Gastrocnemius medialis (tissue), 4 donors: ENCODE results near the gene DIP2A. TPM values are rescaled to one million over a fixed set of nuclear protein-coding genes. Genes with fewer than 3 reads are reported as not detected.

Experiments used
- ATAC-seq, 2 donors: fragments of 150-250 bp; one replicate each; pipeline ENCODE4 v1.9.1; 2016
- DNase-seq, 2 donors: peaks; one replicate each; pipeline ENCODE4 v3.0.0-alpha.2; 2019
- H3K27ac ChIP-seq, 4 donors: fragments of 200-600 bp; sonication (generic); 1 replicate in 1 of 4; 2 replicates in 3 of 4; pipeline ENCODE4 v1.5.1; 2016 to 2018; ENCODE audit warnings: mild to moderate bottlenecking in 2 of 4, moderate library complexity in 1 of 4
- H3K27me3 ChIP-seq, 3 donors: fragments of 200-600 bp; sonication (generic) in 2 of 3; 1 replicate in 1 of 3; 2 replicates in 2 of 3; pipeline versions ENCODE4 v1.5.1 to v1.6.0; 2016 to 2019; ENCODE audit warnings: mild to moderate bottlenecking in 1 of 3, moderate library complexity in 1 of 3
- H3K36me3 ChIP-seq, 2 donors: fragments of 200-600 bp; sonication (generic) in 1 of 2; one replicate each; pipeline ENCODE4 v1.5.1; 2017 to 2018
- H3K4me1 ChIP-seq, 2 donors: fragments of 200-600 bp; sonication (generic) in 1 of 2; one replicate each; pipeline ENCODE4 v1.5.1; 2016 to 2017; ENCODE audit warnings: mild to moderate bottlenecking in 2 of 2
- H3K4me3 ChIP-seq, 4 donors: fragments of 200-600 bp; sonication (generic) in 3 of 4; 1 replicate in 1 of 4; 2 replicates in 3 of 4; pipeline ENCODE4 v1.5.1; 2016 to 2019; ENCODE audit warnings: mild to moderate bottlenecking in 2 of 4
- H3K9me3 ChIP-seq, 3 donors: fragments of 200-600 bp; sonication (generic) in 2 of 3; 1 replicate in 1 of 3; 2 replicates in 2 of 3; pipeline ENCODE4 v1.5.1; 2016 to 2019
- CTCF ChIP-seq, 5 experiments: fragments of 450-650 bp in 3 of 5; fragments of 200-600 bp in 2 of 5; sonication (generic) in 2 of 5; IDR thresholded peaks in 4 of 5; conservative IDR thresholded peaks in 1 of 5; 1 replicate in 4 of 5; 2 replicates in 1 of 5; pipeline ENCODE4 v1.5.1; 2016 to 2019; ENCODE audit warnings: antibody characterized with exemption in 5 of 5, mild to moderate bottlenecking in 3 of 5, moderate library complexity in 3 of 5
- POLR2A ChIP-seq, 2 donors: fragments of 450-650 bp; IDR thresholded peaks; one replicate each; pipeline ENCODE4 v1.6.1; 2017; ENCODE audit warnings: antibody characterized with exemption in 2 of 2, mild to moderate bottlenecking in 2 of 2, moderate library complexity in 2 of 2
- in situ Hi-C, 4 donors: fragments of 200-750 bp; cut with MboI; loops; one replicate each; pipeline versions ENCODE4 v1.15.0 to v1.8.0; 2017; ENCODE audit warnings: low sequenced_read_pairs in 4 of 4
- intact Hi-C: fragments of 100-400 bp; cut with DNase I; formaldehyde crosslinking; loops from one replicate; pipeline ENCODE4 v1.15.1; 2023; ENCODE audit warnings: low total_unique reads
- total RNA-seq, 4 donors: library from RNA; depleted of rRNA; stranded (reverse); fragments of >200 nt; gene quantifications; one replicate each; pipeline versions ENCODE4 v1.1.0 to v1.2.3, GENCODE V29; 2016

Gene DIP2A
- total RNA-seq, 4 donors from 2014 or later = 6.3 to 15.5 (median 11.8) TPM

GRCh38 chr21:46585191-46585953, 126.7 kb downstream of the DIP2A start:
- H3K27ac ChIP-seq = no peak overlapping the region
- H3K4me1 ChIP-seq = no peaks in the 10 kb centered on the region
- ATAC-seq (no peak), DNase-seq (no peak)
- H3K36me3 ChIP-seq = peaks cover 0 to 20% of the 10 kb centered on the region in 2 donors
- no peaks in the 10 kb centered on the region for H3K27me3 ChIP-seq
- TF ChIP-seq CTCF (IDR thresholded peaks at IDR 0.05 in 4 of 5, conservative IDR thresholded peaks at IDR 0.05 in 1 of 5) (no peak), POLR2A (IDR thresholded peaks at IDR 0.05) (no peak)
- H3K4me3 ChIP-seq = no peak overlapping the region
- H3K9me3 ChIP-seq = peaks cover 0 to 4% (median 0%) of the 10 kb centered on the region in 3 donors
- intact Hi-C loops = no loop called here
- in situ Hi-C loops = no loop called here

DNA sequence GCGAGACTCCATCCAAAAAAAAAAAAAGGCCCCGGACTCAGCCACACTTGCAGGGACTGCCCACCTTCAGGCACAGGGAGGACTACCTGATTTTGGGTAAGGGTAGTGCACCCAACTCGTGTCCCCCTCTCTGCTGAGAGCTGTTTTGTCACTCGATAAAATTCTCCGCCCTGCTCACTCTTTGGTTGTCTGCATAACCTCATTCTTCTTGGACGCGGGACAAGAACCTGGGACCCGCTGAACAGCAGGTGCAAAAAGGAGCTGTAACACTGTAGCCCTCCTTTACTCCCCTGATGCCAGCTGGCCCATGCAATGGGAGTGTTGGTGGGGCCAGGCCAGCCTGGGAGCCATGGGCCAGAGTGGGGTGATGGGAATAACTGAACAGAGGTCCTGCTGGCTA, 135.6 kb downstream of the DIP2A start:
- intact Hi-C loops (no loop called here), in situ Hi-C loops (no loop called here)
- Histone ChIP-seq H3K4me1 (peaks cover 0 to 6% of the 10 kb centered on the region in 2 donors), H3K27ac (no peak overlapping the region), H3K27me3 (peaks cover 0 to 5% (median 0%) of the 10 kb centered on the region in 3 donors), H3K36me3 (no peaks in the 10 kb centered on the region), H3K4me3 (no peak overlapping the region), H3K9me3 (peaks cover 0 to 12% (median 0%) of the 10 kb centered on the region in 3 donors)
- no peak for DNase-seq
- TF ChIP-seq POLR2A (IDR thresholded peaks at IDR 0.05) (no peak), CTCF (IDR thresholded peaks at IDR 0.05 in 4 of 5, conservative IDR thresholded peaks at IDR 0.05 in 1 of 5) (no peak)
- no peak for ATAC-seq

DNA sequence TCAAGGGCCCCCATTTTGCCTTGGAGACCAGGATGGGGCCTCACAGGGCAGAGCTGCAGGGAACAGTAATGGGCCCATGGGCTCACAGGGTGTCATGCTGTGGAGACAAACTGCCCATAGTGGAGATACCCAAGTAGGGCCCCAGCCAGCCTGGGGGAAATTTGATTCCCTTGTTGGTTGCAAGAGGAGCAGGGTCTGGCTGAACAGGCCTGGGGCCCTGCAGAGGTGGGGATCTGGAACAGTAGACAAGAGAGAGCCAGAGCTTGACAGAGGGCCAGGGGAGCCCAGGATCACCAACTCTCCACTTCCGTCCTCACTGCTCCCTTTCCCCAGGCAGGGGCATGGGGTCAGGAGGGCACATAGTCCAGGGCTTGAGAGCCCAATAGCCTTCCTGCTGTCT, 137.5 kb downstream of the DIP2A start:
- no peak for ATAC-seq
- Histone ChIP-seq H3K27ac (no peak overlapping the region), H3K4me3 (no peak overlapping the region), H3K36me3 (no peaks in the 10 kb centered on the region), H3K4me1 (peaks cover 0 to 6% of the 10 kb centered on the region in 2 donors), H3K27me3 (peaks cover 0 to 5% (median 0%) of the 10 kb centered on the region in 3 donors), H3K9me3 (peaks cover 0 to 3% (median 0%) of the 10 kb centered on the region in 3 donors)
- no peak for DNase-seq
- TF ChIP-seq POLR2A (IDR thresholded peaks at IDR 0.05) (no peak), CTCF (IDR thresholded peaks at IDR 0.05 in 4 of 5, conservative IDR thresholded peaks at IDR 0.05 in 1 of 5) (no peak)
- intact Hi-C loops = no loop called here
- in situ Hi-C loops = no loop called here

GRCh38 chr21:46597031-46597430, 138.3 kb downstream of the DIP2A start:
- Histone ChIP-seq H3K4me1 (peaks cover 0 to 6% of the 10 kb centered on the region in 2 donors), H3K27ac (no peak overlapping the region), H3K27me3 (peaks cover 0 to 5% (median 0%) of the 10 kb centered on the region in 3 donors), H3K9me3 (no peaks in the 10 kb centered on the region), H3K4me3 (no peak overlapping the region), H3K36me3 (no peaks in the 10 kb centered on the region)
- intact Hi-C loops (no loop called here), in situ Hi-C loops (no loop called here)
- DNase-seq (no peak), ATAC-seq (no peak)
- TF ChIP-seq POLR2A (IDR thresholded peaks at IDR 0.05) (no peak), CTCF (IDR thresholded peaks at IDR 0.05 in 4 of 5, conservative IDR thresholded peaks at IDR 0.05 in 1 of 5) (no peak)
